Right lobe of liver (tissue), 6 donors: ENCODE measurements around the gene CLDN24. TPM values are rescaled to one million over a fixed set of nuclear protein-coding genes. Genes with fewer than 3 reads are reported as not detected.

Source experiments
- ATAC-seq, 4 donors: fragments of 200-7000 bp; cut with Tn5 transposase; one replicate each; pipeline ENCODE4 v1.9.1; 2020; ENCODE audit warnings: mild to moderate bottlenecking in 4 of 4, moderate library complexity in 4 of 4
- DNase-seq, 3 donors: peaks; one replicate each; pipeline ENCODE4 v3.0.0-alpha.2; 2020
- H3K27ac ChIP-seq, 3 donors: fragments of 200-600 bp; one replicate each; pipeline ENCODE4 v1.8.0; 2022
- H3K27me3 ChIP-seq, 2 donors: fragments of 200-600 bp; one replicate each; pipeline ENCODE4 v1.8.0; 2022
- H3K36me3 ChIP-seq, 4 donors: fragments of 200-600 bp; sonication (generic) in 1 of 4; one replicate each; pipeline versions ENCODE4 v1.5.1 to v1.8.0; 2017 to 2022; ENCODE audit warnings: control low read depth in 1 of 4
- H3K4me1 ChIP-seq, 4 donors: fragments of 200-600 bp; sonication (generic) in 1 of 4; one replicate each; pipeline versions ENCODE4 v1.5.1 to v1.8.0; 2017 to 2022; ENCODE audit warnings: control low read depth in 1 of 4
- H3K4me3 ChIP-seq, 3 donors: fragments of 200-600 bp; one replicate each; pipeline ENCODE4 v1.8.0; 2022
- H3K9me3 ChIP-seq, 4 donors: fragments of 200-600 bp; sonication (generic) in 1 of 4; one replicate each; pipeline versions ENCODE4 v1.5.1 to v1.8.0; 2017 to 2022; ENCODE audit warnings: control low read depth in 1 of 4
- POLR2A ChIP-seq: fragments of 450-650 bp; IDR thresholded peaks from one replicate; pipeline ENCODE4 v1.6.1; 2017; ENCODE audit warnings: antibody characterized with exemption, mild to moderate bottlenecking
- WGBS: methylation state at CpG from one replicate; pipeline ENCODE4 v1.1.6; 2018; ENCODE audit warnings: low coverage, low lambda C conversion rate; ENCODE audit not compliant: insufficient coverage; ENCODE audit errors: missing lambda C conversion rate; 5-methylcytosine and 5-hydroxymethylcytosine counted together
- intact Hi-C, 2 donors: fragments of 100-400 bp; cut with DNase I; formaldehyde crosslinking; loops; one replicate each; pipeline versions ENCODE4 v1.11.2 to v1.14.1; 2022
- total RNA-seq, 6 experiments: library from RNA; depleted of rRNA in 2 of 6; stranded (reverse); fragments of >200 nt in 2 of 6; fragmentation: NEBNext Ultra II Directional in 3 of 6; extraction: Animal tissue kit (Norgen Biotek cat#: 25700) in 3 of 6; gene quantifications; one replicate each; pipeline versions ENCODE4 v1.1.0 to v1.2.4, GENCODE V29; 2016 to 2023
- TF ChIP-seq, protein P1 (sequence below), 4 donors: fragments of 200-600 bp in 3 of 4; fragments of 450-650 bp in 1 of 4; IDR thresholded peaks; one replicate each; pipeline versions ENCODE4 v1.5.1 to v1.8.0; 2016 to 2022; ENCODE audit warnings: antibody characterized with exemption in 4 of 4, mild to moderate bottlenecking in 2 of 4
- donor health status: DM: no; HTN: yes; CAD: no.
- donor health status: DM: no; HTN: no; CAD: no.
- donor health status: DM: no; HTN: no; CAD: no.
- donor health status: DM: no; HTN: yes; CAD: no.
- donor health status: DM: no; HTN: yes; CAD: no.

The CLDN24 gene
- total RNA-seq, 6 experiments from 2014 or later: not detected

- no peaks in the 10 kb centered on the region for H3K4me1 ChIP-seq
- 95% methylated on average over 2 of the region's 2 CpGs for WGBS
- ATAC-seq: no peak
- TF ChIP-seq POLR2A: no peak
- TF ChIP-seq, protein P1, sequence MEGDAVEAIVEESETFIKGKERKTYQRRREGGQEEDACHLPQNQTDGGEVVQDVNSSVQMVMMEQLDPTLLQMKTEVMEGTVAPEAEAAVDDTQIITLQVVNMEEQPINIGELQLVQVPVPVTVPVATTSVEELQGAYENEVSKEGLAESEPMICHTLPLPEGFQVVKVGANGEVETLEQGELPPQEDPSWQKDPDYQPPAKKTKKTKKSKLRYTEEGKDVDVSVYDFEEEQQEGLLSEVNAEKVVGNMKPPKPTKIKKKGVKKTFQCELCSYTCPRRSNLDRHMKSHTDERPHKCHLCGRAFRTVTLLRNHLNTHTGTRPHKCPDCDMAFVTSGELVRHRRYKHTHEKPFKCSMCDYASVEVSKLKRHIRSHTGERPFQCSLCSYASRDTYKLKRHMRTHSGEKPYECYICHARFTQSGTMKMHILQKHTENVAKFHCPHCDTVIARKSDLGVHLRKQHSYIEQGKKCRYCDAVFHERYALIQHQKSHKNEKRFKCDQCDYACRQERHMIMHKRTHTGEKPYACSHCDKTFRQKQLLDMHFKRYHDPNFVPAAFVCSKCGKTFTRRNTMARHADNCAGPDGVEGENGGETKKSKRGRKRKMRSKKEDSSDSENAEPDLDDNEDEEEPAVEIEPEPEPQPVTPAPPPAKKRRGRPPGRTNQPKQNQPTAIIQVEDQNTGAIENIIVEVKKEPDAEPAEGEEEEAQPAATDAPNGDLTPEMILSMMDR (IDR thresholded peaks at IDR 0.05): no peak
- no peak for DNase-seq
- no peak overlapping the region for H3K27ac ChIP-seq
- H3K27me3 ChIP-seq: no peaks in the 10 kb centered on the region
- peaks cover 0 to 5% (median 1%) of the 10 kb centered on the region in 4 donors for H3K36me3 ChIP-seq
- no peak overlapping the region for H3K4me3 ChIP-seq
- H3K9me3 ChIP-seq: no peaks in the 10 kb centered on the region
- intact Hi-C loops: no loop called here
These were observed 22.8 kb downstream of the CLDN24 start for GRCh38 chr4:183299464-183299863.

GRCh38 chr4:183297675-183298074 is 24.6 kb downstream of the CLDN24 start:
- Histone ChIP-seq H3K4me1 (no peaks in the 10 kb centered on the region), H3K36me3 (peaks cover 0 to 5% (median 1%) of the 10 kb centered on the region in 4 donors), H3K27me3 (no peaks in the 10 kb centered on the region), H3K27ac (no peak overlapping the region), H3K4me3 (no peak overlapping the region), H3K9me3 (no peaks in the 10 kb centered on the region)
- DNase-seq (no peak), ATAC-seq (no peak)
- intact Hi-C loops: no loop called here
- TF ChIP-seq, protein P1 (IDR thresholded peaks at IDR 0.05): no peak
- no peak for TF ChIP-seq POLR2A
- 83% methylated on average over 3 of the region's 3 CpGs for WGBS

GRCh38 chr4:183295711-183296110 is 26.5 kb downstream of the CLDN24 start:
- intact Hi-C loops: no loop called here
- H3K4me3 ChIP-seq: no peak overlapping the region
- TF ChIP-seq POLR2A: no peak
- TF ChIP-seq, protein P1 (IDR thresholded peaks at IDR 0.05): no peak
- ATAC-seq (no peak), DNase-seq (no peak)
- WGBS: 91% methylated on average over 8 of the region's 10 CpGs
- H3K27ac ChIP-seq: no peak overlapping the region
- no peaks in the 10 kb centered on the region for H3K4me1 ChIP-seq
- H3K9me3 ChIP-seq: no peaks in the 10 kb centered on the region
- H3K36me3 ChIP-seq: peaks cover 0 to 5% (median 1%) of the 10 kb centered on the region in 4 donors
- no peaks in the 10 kb centered on the region for H3K27me3 ChIP-seq

DNA sequence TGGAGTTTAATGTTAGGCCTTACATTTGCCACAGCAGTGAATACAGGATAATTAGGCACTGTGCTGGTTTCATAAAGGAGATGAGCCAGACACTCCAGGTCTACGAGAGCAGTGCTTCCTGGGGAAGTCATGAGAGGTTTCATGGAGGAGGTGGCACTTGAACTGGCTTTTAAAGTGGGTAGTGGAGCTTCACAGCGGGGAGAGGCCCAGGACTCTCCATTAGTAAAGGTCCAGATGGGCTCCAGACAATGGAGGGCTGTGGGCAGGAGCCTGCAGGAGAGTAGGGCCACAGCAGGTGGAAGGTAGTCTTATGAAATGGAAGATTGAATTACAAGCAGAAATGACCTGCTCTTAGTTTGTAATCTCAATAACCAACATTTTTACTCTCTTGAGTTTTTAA is 31.2 kb downstream of the CLDN24 start:
- no peak for DNase-seq
- Histone ChIP-seq H3K9me3 (no peaks in the 10 kb centered on the region), H3K36me3 (peaks cover 0 to 18% (median 7%) of the 10 kb centered on the region in 4 donors), H3K27ac (no peak overlapping the region), H3K27me3 (no peaks in the 10 kb centered on the region), H3K4me1 (peaks cover 0 to 23% (median 10%) of the 10 kb centered on the region in 4 donors), H3K4me3 (no peak overlapping the region)
- no peak for ATAC-seq
- TF ChIP-seq, protein P1 (IDR thresholded peaks at IDR 0.05): no peak
- no peak for TF ChIP-seq POLR2A
- 78% methylated on average over 2 of the region's 2 CpGs for WGBS
- intact Hi-C loops: no loop called here

DNA sequence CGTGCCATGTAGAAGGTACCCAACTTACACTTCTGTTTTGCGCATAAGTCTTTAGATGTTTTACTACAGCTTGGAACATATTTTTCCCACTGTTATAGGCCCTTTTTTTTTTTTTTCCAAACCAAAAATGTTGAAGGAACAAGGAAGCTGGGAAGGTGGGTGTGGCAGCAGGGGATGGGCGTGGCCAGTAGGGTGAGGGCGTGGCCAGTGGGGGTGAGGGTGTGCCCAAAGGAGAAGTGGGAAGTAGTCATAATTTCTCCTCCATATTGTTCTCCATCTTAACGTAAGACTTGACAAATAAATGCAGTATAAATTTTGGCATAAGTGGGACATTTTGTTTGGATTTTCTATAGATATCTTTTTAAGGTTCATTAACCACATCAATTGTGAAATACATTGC is 32.5 kb downstream of the CLDN24 start:
- no peak for DNase-seq
- no peak for ATAC-seq
- TF ChIP-seq, protein P1 (IDR thresholded peaks at IDR 0.05): no peak
- no peak for TF ChIP-seq POLR2A
- Histone ChIP-seq H3K36me3 (peaks cover 0 to 14% (median 6%) of the 10 kb centered on the region in 4 donors), H3K9me3 (no peaks in the 10 kb centered on the region), H3K27ac (no peak overlapping the region), H3K27me3 (no peaks in the 10 kb centered on the region), H3K4me1 (peaks cover 0 to 35% (median 12%) of the 10 kb centered on the region in 4 donors), H3K4me3 (no peak overlapping the region)
- WGBS: 87% methylated on average over 5 of the region's 5 CpGs
- intact Hi-C loops: no loop called here
